Measurements from ENCODE around the gene LIPN. TPM values are rescaled to one million over a fixed set of nuclear protein-coding genes. Genes with fewer than 3 reads are reported as not detected.

The LIPN gene
- total and polyA plus RNA-seq, 9 donors, result not detected

DNA sequence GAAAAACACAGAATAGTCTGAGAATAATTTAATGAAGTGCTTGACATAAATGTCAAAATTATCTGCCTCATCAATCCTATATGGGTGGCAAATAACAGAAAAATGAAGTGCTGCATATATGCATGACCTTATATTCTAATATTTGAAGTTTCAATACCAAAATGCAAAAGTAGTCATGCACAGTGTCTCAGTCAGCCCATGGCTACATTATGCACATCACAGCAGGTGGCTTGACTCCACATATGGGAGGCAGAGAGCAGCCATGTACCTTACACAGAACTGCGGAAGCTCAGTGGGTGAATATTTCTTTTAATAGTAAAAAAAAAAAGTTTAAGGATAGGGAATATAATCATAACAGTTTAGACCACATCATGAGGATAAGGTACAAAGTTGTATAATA is 17.4 kb upstream of the LIPN start:
- no peaks in the 10 kb centered on the region for H3K9me3 ChIP-seq (replicated peaks; ENCODE audit: control insufficient read depth, low read depth, low read length)
- no CpG with 5 or more reads among the region's 1 CpG for WGBS (ENCODE audit: insufficient coverage)
- no peaks in the 10 kb centered on the region for H3K27me3 ChIP-seq (ENCODE audit: control insufficient read depth, insufficient read depth, low read length)
- H3K36me3 ChIP-seq (ENCODE audit: control insufficient read depth, insufficient read depth, low read length), result no peaks in the 10 kb centered on the region
- no peaks in the 10 kb centered on the region for H3K4me1 ChIP-seq (ENCODE audit: control insufficient read depth, insufficient read depth, low read length)
- no peak for DNase-seq
- H3K4me3 ChIP-seq (ENCODE audit: low read length), result no peak overlapping the region
- no peak overlapping the region for H3K27ac ChIP-seq (ENCODE audit: low read length)

DNA sequence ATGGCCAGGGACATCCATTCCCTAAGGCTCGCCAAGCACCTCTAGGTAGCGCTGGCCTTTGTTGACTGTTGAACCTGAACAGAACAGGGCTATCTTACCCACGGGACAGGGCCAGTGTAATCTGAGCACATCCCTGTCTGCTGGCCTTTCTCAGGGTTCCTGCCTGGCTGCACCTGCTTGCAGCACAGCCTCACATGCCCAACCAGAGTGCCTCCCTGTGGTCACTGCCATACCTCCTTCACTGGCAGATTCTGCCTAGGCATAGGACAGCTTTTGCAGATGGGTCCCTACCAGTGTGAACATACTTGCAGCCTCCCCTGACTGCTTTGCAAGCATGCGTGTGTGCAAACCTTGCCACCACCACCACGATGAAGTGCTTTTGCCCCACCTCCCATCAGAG is 15.8 kb upstream of the LIPN start:
- H3K9me3 ChIP-seq (replicated peaks; ENCODE audit: control insufficient read depth, low read depth, low read length), result no peaks in the 10 kb centered on the region
- WGBS (ENCODE audit: insufficient coverage), result 85% methylated on average over 5 of the region's 5 CpGs
- DNase-seq, result no peak

DNA sequence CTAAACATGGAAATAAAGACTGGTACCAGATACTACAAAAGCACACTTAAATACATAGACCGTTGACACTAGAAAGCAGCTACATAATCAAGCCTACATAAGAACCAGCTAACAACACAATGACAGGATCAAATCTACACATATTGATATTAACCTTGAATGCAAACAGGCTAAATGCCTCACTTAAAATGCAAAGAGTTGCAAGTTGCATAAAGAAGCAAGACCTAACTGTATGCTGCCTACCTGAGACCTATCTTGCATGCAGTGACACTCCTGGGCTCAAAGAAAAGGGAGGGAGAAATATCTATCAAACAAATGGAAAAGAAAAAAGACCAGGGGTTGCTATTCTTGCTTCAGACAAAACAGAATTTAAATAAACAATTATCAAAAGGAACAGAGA is 14.2 kb upstream of the LIPN start:
- H3K27me3 ChIP-seq (ENCODE audit: control insufficient read depth, insufficient read depth, low read length), result no peaks in the 10 kb centered on the region
- no peak overlapping the region for H3K4me3 ChIP-seq (ENCODE audit: low read length)
- 80% methylated on average over 1 of the region's 1 CpG for WGBS (ENCODE audit: insufficient coverage)
- no peaks in the 10 kb centered on the region for H3K36me3 ChIP-seq (ENCODE audit: control insufficient read depth, insufficient read depth, low read length)
- no peak for DNase-seq
- H3K9me3 ChIP-seq (replicated peaks; ENCODE audit: control insufficient read depth, low read depth, low read length), result no peaks in the 10 kb centered on the region
- H3K4me1 ChIP-seq (ENCODE audit: control insufficient read depth, insufficient read depth, low read length), result no peaks in the 10 kb centered on the region
- no peak overlapping the region for H3K27ac ChIP-seq (ENCODE audit: low read length)

More for the DNA sequence above, 15.8 kb upstream of the LIPN start:
- H3K4me1 ChIP-seq (ENCODE audit: control insufficient read depth, insufficient read depth, low read length), result no peaks in the 10 kb centered on the region
- H3K27ac ChIP-seq (ENCODE audit: low read length), result no peak overlapping the region
- H3K4me3 ChIP-seq (ENCODE audit: low read length), result no peak overlapping the region
- no peaks in the 10 kb centered on the region for H3K36me3 ChIP-seq (ENCODE audit: control insufficient read depth, insufficient read depth, low read length)
- H3K27me3 ChIP-seq (ENCODE audit: control insufficient read depth, insufficient read depth, low read length), result no peaks in the 10 kb centered on the region

DNA sequence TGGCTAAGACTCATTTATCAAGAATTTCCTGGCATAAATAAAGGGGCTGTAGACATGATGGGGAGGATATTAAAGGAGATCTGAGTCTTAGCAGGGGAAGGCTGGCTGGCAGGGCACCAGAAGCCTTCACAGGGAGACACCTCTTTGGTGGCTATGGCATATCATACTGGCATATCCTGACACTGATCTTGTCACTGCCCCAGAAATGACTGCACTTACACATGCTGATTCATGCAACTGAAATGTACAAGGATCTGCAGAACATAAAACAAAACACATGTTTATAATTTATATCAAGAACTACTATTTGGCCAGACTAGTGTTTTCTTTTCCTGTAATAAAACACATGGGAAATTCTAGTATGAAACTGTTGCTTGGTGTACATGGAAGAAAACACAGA is 5.5 kb upstream of the LIPN start:
- Histone ChIP-seq H3K4me3 (ENCODE audit: low read length) (no peak overlapping the region), H3K9me3 (replicated peaks; ENCODE audit: control insufficient read depth, low read depth, low read length) (no peaks in the 10 kb centered on the region), H3K27me3 (ENCODE audit: control insufficient read depth, insufficient read depth, low read length) (no peaks in the 10 kb centered on the region), H3K36me3 (ENCODE audit: control insufficient read depth, insufficient read depth, low read length) (no peaks in the 10 kb centered on the region), H3K4me1 (ENCODE audit: control insufficient read depth, insufficient read depth, low read length) (no peaks in the 10 kb centered on the region), H3K27ac (ENCODE audit: low read length) (no peak overlapping the region)
- peak; percentile 54 for DNase-seq

DNA sequence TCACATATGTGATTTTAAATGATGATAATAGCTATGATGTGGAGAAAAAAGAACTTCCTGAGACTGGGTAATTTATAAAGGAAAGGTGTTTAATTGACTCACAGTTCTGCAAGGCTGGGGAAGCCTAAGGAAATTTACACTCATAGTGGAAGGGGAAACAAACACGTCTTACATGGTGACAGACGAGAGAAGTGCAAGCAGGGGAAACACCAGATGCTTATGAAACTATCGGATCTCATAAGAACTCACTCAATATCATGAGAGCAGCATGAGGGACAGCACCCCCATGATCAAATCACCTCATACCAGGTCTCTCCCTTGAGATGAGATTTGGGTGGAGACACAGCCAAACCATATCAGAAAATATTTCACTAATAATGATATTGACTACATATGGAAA is 4.1 kb upstream of the LIPN start:
- no peaks in the 10 kb centered on the region for H3K9me3 ChIP-seq (replicated peaks; ENCODE audit: control insufficient read depth, low read depth, low read length)
- DNase-seq, result no peak
- H3K4me3 ChIP-seq (ENCODE audit: low read length), result no peak overlapping the region
- H3K27me3 ChIP-seq (ENCODE audit: control insufficient read depth, insufficient read depth, low read length), result no peaks in the 10 kb centered on the region
- WGBS (ENCODE audit: insufficient coverage), result no CpG with 5 or more reads among the region's 3 CpGs
- no peaks in the 10 kb centered on the region for H3K4me1 ChIP-seq (ENCODE audit: control insufficient read depth, insufficient read depth, low read length)
- no peaks in the 10 kb centered on the region for H3K36me3 ChIP-seq (ENCODE audit: control insufficient read depth, insufficient read depth, low read length)
- H3K27ac ChIP-seq (ENCODE audit: low read length), result no peak overlapping the region

DNA sequence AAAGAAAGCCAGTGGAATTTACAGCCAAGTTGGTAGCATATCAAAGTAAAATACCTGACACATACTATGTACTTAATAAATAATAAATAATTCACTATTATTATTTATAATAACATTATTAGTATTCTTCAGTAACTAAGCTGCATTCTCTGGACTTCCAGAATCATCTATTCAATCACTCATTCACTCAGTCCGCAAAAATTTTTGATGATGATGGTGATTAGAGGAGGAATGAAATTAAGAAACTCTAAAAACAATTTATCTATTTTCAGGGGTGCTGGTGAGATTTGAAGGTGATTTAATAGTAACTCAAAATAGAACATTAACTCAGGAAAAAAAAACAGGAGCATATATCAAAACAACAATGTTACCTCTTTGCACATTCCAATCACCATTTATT is 3.2 kb upstream of the LIPN start:
- H3K27me3 ChIP-seq (ENCODE audit: control insufficient read depth, insufficient read depth, low read length), result no peaks in the 10 kb centered on the region
- no peak overlapping the region for H3K27ac ChIP-seq (ENCODE audit: low read length)
- WGBS (ENCODE audit: insufficient coverage), result no CpG with 5 or more reads among the region's 1 CpG
- no peak for DNase-seq
- H3K9me3 ChIP-seq (replicated peaks; ENCODE audit: control insufficient read depth, low read depth, low read length), result no peaks in the 10 kb centered on the region
- H3K4me1 ChIP-seq (ENCODE audit: control insufficient read depth, insufficient read depth, low read length), result no peaks in the 10 kb centered on the region
- H3K4me3 ChIP-seq (ENCODE audit: low read length), result no peak overlapping the region
- no peaks in the 10 kb centered on the region for H3K36me3 ChIP-seq (ENCODE audit: control insufficient read depth, insufficient read depth, low read length)

DNA sequence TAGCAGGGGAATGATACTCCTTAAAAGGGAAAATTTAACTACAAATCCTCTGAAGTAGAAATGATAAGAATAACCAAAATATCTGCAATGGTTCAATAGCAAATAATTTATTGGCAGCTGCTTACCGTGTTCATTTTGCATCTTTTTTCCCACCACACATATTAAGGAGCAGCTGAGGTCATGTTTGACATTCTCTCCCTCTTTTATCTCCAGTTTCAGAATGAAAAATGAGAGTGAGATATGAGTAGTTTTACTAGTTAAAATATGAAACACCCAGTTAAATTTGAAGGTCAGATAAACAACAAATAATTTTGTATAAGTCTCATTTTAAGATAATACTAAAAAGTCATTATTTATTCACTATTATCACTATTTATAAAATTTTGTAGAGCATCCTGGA is 3.1 kb downstream of the LIPN start:
- no peaks in the 10 kb centered on the region for H3K9me3 ChIP-seq (replicated peaks; ENCODE audit: control insufficient read depth, low read depth, low read length)
- no peaks in the 10 kb centered on the region for H3K27me3 ChIP-seq (ENCODE audit: control insufficient read depth, insufficient read depth, low read length)

DNA sequence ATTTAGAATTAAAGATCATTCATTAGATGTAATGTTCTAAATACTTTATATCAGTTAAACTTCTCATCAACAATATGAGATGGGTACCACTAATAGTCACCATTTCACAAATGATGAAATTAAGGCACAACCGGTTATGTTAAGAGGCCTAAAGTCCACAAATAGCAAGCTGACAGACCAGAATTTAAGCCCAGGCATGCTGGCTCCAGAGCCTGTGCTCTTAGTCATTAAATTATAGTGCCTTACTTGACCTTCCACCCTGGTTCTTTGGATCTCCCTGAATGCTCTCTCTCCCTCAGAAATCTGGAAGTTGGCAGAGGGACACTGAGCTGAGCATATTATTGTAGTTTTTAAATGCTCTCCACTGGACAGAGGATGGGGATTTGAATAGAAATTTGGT is 3.6 kb downstream of the LIPN start:
- WGBS (ENCODE audit: insufficient coverage), result 50% methylated on average over 1 of the region's 1 CpG
- Histone ChIP-seq H3K4me3 (ENCODE audit: low read length) (no peak overlapping the region), H3K9me3 (replicated peaks; ENCODE audit: control insufficient read depth, low read depth, low read length) (no peaks in the 10 kb centered on the region), H3K36me3 (ENCODE audit: control insufficient read depth, insufficient read depth, low read length) (no peaks in the 10 kb centered on the region), H3K27ac (ENCODE audit: low read length) (no peak overlapping the region), H3K4me1 (ENCODE audit: control insufficient read depth, insufficient read depth, low read length) (no peaks in the 10 kb centered on the region), H3K27me3 (ENCODE audit: control insufficient read depth, insufficient read depth, low read length) (no peaks in the 10 kb centered on the region)
- no peak for DNase-seq

More for the DNA sequence above, 3.1 kb downstream of the LIPN start:
- Histone ChIP-seq H3K4me1 (ENCODE audit: control insufficient read depth, insufficient read depth, low read length) (no peaks in the 10 kb centered on the region), H3K4me3 (ENCODE audit: low read length) (no peak overlapping the region), H3K27ac (ENCODE audit: low read length) (no peak overlapping the region), H3K36me3 (ENCODE audit: control insufficient read depth, insufficient read depth, low read length) (no peaks in the 10 kb centered on the region)
- no CpG with 5 or more reads among the region's 1 CpG for WGBS (ENCODE audit: insufficient coverage)
- DNase-seq, result no peak

DNA sequence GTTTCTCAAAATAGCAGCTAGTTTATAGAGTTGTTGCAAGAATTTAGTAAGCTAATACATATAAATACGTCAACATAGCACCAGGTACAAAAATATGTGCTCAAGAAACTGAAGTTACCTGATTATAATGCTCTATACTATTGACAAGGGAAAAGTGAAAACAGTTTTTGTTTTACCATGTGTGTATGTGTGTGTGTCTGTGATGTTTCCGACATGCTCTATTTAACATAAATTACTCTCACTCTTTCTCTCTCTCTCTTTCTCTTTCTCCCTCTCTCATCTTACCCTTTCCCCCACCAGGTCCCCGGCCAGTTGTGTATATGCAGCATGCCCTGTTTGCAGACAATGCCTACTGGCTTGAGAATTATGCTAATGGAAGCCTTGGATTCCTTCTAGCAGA is 4.3 kb downstream of the LIPN start:
- no peak overlapping the region for H3K4me3 ChIP-seq (ENCODE audit: low read length)
- WGBS (ENCODE audit: insufficient coverage), result no CpG with 5 or more reads among the region's 3 CpGs
- H3K9me3 ChIP-seq (replicated peaks; ENCODE audit: control insufficient read depth, low read depth, low read length), result no peaks in the 10 kb centered on the region
- no peaks in the 10 kb centered on the region for H3K4me1 ChIP-seq (ENCODE audit: control insufficient read depth, insufficient read depth, low read length)
- H3K27me3 ChIP-seq (ENCODE audit: control insufficient read depth, insufficient read depth, low read length), result no peaks in the 10 kb centered on the region
- DNase-seq, result no peak
- H3K27ac ChIP-seq (ENCODE audit: low read length), result no peak overlapping the region
- H3K36me3 ChIP-seq (ENCODE audit: control insufficient read depth, insufficient read depth, low read length), result no peaks in the 10 kb centered on the region

DNA sequence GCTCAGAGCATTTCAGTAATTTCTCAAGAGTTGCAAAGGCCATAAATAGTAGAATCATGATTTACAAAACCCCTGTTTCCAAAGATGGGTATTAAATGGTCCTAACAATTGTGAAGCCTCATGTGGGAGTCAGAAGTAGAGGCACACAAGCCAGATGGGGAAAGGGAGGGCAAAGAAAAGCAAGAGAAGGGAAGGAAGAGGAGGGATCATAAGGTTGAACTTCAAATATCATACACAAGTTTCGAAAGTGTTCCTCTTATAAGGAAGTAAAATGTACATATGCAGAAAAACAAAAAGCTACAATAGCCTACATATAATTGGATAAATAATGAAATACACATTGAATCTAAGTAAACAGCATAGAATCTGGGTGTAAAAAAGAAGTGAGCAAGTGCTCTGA is 6.0 kb downstream of the LIPN start:
- no peaks in the 10 kb centered on the region for H3K4me1 ChIP-seq (ENCODE audit: control insufficient read depth, insufficient read depth, low read length)
- no peak for DNase-seq
- H3K27me3 ChIP-seq (ENCODE audit: control insufficient read depth, insufficient read depth, low read length), result no peaks in the 10 kb centered on the region
- no peaks in the 10 kb centered on the region for H3K36me3 ChIP-seq (ENCODE audit: control insufficient read depth, insufficient read depth, low read length)
- no CpG with 5 or more reads among the region's 1 CpG for WGBS (ENCODE audit: insufficient coverage)
- no peak overlapping the region for H3K27ac ChIP-seq (ENCODE audit: low read length)
- H3K4me3 ChIP-seq (ENCODE audit: low read length), result no peak overlapping the region
- H3K9me3 ChIP-seq (replicated peaks; ENCODE audit: control insufficient read depth, low read depth, low read length), result no peaks in the 10 kb centered on the region

DNA sequence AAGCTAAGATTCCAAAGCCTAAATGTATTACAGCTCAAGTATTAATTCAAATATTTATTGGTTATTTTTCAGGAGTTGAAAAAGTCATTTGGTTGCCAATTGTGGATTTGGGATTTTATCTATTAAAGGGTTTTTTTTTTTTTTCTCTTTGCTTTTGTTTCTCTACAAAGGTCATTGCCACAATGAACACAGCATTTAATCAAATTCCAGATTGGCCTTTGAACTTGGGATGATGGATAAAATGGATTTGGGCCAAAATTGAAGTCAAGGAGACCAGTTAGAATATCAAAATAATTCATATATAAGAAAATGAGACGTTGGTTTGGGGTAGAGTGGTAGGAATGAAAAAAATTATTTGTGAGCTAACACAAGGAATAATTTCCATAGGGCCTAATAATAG is 9.6 kb downstream of the LIPN start:
- no peaks in the 10 kb centered on the region for H3K9me3 ChIP-seq (replicated peaks; ENCODE audit: control insufficient read depth, low read depth, low read length)
- H3K4me3 ChIP-seq (ENCODE audit: low read length), result no peak overlapping the region

More for the DNA sequence above, 9.6 kb downstream of the LIPN start:
- no peak overlapping the region for H3K27ac ChIP-seq (ENCODE audit: low read length)
- WGBS (ENCODE audit: insufficient coverage), result no CpG with 5 or more reads among the region's 1 CpG
- no peaks in the 10 kb centered on the region for H3K36me3 ChIP-seq (ENCODE audit: control insufficient read depth, insufficient read depth, low read length)
- H3K27me3 ChIP-seq (ENCODE audit: control insufficient read depth, insufficient read depth, low read length), result no peaks in the 10 kb centered on the region
- no peaks in the 10 kb centered on the region for H3K4me1 ChIP-seq (ENCODE audit: control insufficient read depth, insufficient read depth, low read length)
- no peak for DNase-seq
